Pons (tissue), 1 donor: Measurements from ENCODE around the gene EP300.

Experiments used
- DNase-seq: peaks from one replicate; pipeline ENCODE4 v3.0.0-alpha.2; 2016; ENCODE audit warnings: low spot score

Gene EP300

DNA sequence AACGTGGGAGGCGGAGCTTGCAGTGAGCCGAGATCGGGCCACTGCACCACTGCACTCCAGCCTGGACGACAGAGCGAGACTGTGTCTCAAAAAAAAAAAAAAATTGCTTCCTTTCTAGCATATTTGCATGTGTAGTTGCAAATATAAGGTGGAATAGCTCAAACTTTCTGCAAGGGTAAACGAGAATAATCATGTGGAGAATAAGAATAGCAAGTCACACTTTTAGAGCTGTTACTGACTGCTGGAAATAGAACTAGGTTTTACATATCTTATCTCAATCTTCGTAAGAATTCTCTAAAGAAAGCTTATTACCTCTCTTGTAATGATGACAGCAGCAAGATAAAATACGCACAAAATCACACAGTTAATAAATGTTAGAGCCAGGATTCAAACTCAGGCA lies 114.3 kb downstream of the EP300 start:
- no peak for DNase-seq

- DNase-seq: no peak
These were observed 123.0 kb downstream of the EP300 start for GRCh38 chr22:41215409-41215808.

DNA sequence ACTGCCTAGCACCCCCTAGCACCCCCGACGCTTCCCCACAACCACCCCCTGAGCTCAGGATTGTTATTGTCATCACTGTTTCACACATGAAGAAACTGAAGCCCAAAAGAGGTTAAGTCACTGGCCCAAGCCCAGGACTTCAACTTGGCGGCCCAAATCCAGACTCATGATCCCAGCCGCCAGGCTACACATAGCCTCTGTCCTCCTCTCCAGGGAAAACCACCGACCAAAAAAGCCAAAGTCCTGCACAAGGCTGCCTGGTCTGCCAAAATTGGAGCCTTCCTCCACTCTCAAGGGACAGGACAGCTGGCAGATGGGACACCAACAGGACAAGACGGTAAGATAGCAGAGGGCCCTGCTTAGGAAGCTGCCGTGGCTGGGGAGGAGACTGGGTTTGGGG lies 123.5 kb downstream of the EP300 start:
- no peak for DNase-seq

DNA sequence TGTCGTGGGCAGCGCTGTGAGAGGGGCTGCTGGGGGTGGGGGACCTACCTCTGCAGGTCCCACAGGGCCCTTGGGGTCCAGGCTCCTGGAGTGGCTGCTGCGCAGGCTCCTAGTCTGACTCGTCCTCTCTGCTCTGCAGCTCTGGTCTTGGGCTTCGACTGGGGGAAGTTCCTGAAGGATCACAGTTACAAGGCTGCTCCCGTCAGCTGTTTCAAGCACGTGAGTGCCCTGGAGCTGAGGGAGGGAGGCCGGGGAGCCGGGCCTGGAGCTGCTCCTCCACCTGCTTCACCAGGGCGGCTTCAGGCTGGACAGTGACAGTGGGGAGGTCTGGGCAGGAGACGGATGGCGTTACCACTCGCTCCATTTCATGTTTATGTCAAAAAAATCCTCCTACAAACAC lies 124.6 kb downstream of the EP300 start:
- no peak for DNase-seq

DNA sequence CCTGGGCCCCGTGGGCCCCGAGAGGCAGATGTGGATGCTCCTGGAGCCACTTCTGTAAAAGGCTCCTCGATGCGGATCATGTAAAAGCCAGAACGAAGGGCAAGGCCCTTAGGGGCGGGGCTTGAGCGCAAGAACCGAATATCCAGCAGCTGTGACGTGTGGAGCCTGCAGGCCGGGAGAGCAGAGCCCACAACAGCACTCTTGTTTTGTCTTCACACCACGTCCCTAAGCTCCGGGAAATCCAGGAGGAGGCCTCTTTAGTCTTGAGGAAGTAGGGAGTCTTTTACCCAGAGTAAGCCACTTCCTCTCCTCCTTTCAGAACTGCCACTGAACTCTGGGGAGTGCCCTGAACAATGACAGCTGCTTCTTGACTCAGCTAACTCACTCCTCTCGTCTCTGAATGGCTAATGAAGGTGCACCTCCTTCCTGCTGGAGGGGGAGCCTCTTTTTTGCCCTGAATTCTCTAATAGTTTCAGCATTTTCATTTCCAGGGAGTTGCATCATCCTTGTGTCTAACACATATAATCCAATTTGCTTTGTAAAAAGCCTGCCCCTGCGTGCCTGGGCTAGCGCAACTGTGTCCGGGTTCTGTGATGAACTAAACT lies 125.3 kb downstream of the EP300 start:
- peak; percentile 81 for DNase-seq

DNA sequence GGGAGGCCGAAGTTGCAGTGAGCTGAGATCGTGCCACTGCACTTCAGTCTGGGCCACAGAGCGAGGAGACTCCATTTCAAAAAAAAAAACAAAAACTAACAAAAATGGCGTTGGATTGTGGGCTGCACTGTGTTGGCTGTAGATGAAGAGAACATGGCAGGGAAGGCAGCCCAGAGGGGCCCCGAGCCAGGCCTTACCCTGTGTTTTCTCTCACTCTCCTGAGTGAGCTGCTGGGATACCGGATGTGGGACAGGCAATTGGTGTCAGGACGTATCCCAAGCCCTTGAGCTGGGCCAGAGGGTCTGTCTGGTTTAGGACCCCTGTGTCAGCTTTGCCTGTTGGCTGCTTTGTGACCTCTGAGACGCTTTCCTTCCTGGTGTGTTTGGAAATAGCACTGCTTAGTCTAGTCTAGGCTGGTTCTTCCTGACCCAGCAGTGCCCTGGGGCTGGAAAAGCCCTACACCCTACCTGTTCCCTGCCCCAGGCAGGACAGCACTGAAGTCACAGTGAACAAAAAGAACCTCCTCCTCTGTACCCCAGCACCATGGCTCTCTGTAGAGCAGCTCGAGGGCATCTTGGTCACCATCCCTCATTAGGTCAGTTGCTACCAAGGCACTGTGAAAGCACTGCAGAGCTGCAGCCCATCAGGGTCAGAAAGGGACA lies 130.6 kb downstream of the EP300 start:
- no peak for DNase-seq

DNA sequence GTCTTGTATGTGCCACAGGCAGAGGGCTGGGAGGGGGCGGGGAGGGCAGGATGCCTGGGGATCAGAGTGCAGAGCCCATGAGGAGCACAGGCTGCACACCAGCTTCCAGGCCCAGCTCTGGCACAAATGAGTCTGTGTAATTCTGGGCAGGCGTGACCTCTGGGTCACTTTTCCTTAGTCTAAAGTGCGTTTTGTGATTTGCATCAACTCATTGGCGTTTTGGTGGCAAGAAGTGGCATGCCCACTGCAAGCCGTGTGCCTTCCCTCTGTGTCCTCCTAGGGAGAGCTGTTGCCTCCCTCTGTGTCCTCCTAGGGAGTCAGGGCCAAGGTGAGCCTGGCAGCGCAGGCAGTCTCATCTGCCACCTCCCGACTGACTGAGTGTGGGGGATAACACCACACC lies 131.1 kb downstream of the EP300 start:
- no peak for DNase-seq

DNA sequence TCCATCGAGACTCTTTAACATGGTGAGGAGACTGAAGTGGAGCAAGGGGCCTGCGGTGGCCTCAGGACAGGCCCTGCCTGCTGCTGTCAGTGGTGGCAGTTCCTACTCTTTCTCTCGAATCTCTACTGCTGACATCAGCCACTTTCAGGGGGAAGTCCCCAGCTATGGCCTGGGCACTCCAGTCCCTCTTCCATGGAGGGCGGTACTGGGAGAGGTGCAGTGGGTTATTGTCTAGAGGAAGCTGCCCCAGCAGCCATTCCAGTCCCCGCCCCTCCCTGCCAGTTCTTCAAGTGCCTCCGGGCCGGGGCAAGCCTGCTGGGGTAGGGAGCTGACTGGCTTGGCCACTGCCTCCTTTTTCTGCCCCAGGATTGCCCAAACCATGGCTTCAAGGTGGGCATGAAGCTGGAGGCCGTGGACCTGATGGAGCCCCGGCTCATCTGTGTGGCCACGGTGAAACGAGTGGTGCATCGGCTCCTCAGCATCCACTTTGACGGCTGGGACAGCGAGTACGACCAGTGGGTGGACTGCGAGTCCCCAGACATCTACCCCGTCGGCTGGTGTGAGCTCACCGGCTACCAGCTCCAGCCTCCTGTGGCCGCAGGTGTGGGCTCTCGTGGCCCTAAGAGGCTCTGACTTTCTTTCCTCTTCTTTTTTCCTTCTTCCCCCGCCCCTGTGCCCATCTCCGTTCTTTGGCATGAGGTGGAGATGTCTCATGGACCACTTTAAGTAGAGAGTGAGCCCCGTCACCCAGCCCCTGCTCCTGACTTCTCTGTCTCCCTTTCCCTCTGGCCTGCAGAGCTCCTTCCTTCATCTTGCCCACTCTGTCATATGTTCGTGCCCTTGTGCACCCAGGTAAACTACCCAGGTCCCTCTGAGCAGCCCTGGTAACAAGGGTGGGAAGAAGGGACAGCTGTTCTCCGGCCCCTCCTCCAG lies 134.6 kb downstream of the EP300 start:
- DNase-seq: peak; percentile 66

DNA sequence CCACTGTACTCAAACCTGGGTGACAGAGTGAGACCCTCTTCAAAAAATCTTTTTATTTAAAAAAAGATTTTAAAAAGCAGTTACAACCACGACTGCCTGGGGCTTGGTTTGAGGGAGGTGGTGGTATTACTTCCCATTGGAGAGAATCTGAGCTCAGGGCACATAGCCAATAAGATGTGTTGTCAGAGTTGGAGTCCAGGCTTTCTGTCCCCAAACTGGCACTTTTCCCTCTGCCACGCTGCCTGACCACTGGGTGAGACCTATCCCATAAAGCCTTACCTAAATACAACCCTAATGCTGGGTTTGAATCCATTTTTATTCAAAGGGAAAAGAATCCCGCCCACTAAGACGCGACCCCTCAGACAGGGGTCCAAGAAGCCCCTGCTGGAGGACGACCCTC lies 136.8 kb downstream of the EP300 start:
- DNase-seq: no peak
